HG03135 (cell line): Measurements from ENCODE around the gene TIPARP.
"Not testable (repeated sequence)": the region's sequence is repeated elsewhere in the genome, so short reads cannot be mapped to it uniquely, and the experiment has no call there.

ENCODE experiments used
- ATAC-seq: cut with Tn5 transposase; IDR thresholded peaks from one replicate; pipeline ENCODE4 v1.9.1; 2021; ENCODE audit warnings: mild to moderate bottlenecking, moderate library complexity; ENCODE audit not compliant: unreplicated experiment

Gene TIPARP

DNA sequence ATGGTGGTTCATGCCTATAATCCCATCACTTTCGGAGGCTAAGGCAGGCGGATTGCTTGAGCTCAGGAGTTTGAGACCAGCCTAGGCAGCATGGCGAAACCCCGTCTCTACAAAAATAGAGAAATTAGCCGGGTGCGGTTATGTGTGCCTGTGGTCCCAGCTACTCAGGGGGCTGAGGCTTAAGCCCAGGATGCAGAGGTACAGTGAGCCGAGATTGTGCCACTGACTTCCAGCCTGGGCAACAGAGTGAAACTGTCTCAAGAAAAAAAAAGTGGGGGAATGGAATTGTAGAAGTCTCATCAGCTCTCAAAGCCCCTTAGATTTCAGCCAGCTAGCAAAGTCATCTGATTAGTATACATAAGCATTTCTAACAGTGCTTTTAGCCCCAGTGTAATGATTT, 33.2 kb downstream of the TIPARP start:
- no peak for ATAC-seq

- ATAC-seq, result no peak
Observed at GRCh38 chr3:156710429-156710828, 36.0 kb downstream of the TIPARP start.

GRCh38 chr3:156711113-156711512, 36.7 kb downstream of the TIPARP start:
- ATAC-seq, result no peak

DNA sequence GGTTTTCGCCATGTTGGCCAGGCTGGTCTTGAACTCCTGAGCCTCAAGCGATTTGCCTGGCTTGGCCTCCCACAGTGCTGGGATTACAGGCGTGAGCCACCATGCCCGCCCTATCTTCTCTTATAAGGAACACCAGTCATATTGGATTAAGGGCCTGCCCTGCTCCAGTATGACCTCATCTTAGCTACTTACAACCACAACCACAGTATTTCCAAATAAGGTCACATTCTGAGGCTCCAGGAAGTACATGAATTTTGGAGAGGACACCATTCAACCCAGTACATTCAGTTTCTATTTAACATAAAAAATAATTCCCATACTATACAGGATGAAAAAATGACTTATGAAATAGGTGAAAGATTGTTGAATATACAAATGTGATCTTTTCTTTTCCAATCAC, 37.6 kb downstream of the TIPARP start:
- ATAC-seq, result peak; percentile 74

- ATAC-seq, result no peak
Observed at GRCh38 chr3:156716105-156716862, 41.9 kb downstream of the TIPARP start.

- no peak for ATAC-seq
Observed at GRCh38 chr3:156718622-156719306, 44.4 kb downstream of the TIPARP start.

DNA sequence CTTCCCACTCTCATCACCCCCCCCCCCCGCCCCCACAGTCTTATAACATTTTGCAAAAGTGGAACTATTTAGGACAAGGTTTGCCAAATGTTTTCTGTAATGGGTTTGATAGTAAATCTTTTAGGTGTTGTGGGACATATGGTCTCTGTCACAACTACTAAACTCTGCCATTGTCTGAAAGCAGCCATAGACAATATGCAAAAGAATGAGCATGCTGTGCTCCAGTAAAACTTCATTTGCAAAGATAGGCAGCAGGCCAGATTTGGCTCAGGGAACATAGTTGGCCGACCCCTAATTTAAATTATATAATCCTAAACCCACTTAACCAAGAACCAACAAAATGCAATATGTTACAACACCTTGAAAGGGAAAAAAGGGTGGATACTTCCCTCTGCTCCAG, 46.4 kb downstream of the TIPARP start:
- ATAC-seq, result no peak

- no peak for ATAC-seq
Observed at GRCh38 chr3:156721687-156722618, 47.6 kb downstream of the TIPARP start.

- ATAC-seq, result no peak
Observed at GRCh38 chr3:156723182-156723619, 48.8 kb downstream of the TIPARP start.

GRCh38 chr3:156725682-156726081, 51.3 kb downstream of the TIPARP start:
- no peak for ATAC-seq

- no peak for ATAC-seq
Observed at GRCh38 chr3:156726456-156726855, 52.1 kb downstream of the TIPARP start.

DNA sequence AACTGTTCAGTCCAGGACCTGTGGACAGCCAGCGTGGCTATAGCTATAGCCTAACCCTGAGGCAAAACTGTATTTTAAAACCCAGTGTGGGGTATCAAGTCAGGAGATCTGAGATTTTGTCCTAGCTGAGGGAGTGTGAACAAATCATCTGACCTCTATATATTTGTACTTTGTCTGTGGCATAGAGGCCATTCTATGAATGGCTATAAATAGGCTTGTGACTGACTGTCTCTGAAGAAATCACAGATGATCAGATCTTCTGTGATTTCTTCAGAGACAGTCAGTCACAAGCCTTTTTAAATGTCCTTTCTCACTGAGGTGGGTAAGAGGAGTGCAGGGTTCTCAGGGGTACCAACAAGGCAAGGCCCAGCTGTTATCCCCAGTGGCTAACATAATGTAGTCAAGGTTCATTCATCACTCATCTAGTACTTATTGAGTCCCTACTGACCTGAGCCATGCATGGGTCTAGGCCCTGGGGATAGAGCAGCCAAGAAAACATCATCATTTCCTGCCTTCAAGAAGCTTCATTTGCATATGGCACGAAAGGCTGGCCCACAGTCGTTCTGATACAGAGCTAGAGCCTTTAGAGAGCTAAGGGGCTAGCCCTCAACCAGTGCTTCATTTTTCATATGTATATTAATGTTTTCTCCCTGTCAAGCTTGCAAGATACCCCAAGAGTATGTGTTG, 53.3 kb downstream of the TIPARP start:
- peak; percentile 93 for ATAC-seq

DNA sequence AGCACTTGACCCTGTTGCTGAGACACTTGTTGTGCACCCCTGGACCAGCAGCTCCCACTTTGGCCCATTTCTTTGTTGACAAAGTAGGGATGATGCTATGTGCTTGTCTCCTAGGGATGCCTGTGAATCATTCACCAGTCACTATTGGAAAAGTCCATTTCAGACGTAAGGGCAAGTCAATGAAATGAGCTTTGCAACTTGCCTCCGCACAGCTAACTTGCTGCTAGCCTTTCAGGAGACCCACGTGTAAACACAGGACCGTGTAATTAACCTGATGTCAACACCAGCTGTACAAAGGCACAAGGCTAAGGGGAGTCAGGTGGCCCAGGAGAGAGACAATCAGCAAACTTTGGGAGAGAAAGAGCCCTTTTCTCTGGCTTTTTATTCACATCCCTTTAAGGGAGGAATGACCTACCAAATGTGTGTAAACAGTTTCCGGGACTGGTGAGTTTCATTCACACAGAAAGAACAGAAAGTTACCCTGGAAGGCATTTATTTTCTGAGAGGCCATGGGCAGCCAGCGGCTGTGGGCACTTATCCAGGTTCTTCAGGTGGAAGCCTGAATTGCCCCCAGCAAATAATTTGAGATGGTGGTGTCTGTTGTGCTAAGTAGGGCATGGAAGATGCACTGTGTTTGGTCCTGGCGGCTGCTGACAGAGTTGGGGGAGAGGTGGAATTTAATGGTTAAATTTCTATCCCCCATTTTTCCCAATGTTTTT, 54.0 kb downstream of the TIPARP start:
- ATAC-seq, result no peak

- no peak for ATAC-seq
Observed at GRCh38 chr3:156729460-156730179, 55.2 kb downstream of the TIPARP start.

GRCh38 chr3:156731813-156732212, 57.4 kb downstream of the TIPARP start:
- no peak for ATAC-seq

DNA sequence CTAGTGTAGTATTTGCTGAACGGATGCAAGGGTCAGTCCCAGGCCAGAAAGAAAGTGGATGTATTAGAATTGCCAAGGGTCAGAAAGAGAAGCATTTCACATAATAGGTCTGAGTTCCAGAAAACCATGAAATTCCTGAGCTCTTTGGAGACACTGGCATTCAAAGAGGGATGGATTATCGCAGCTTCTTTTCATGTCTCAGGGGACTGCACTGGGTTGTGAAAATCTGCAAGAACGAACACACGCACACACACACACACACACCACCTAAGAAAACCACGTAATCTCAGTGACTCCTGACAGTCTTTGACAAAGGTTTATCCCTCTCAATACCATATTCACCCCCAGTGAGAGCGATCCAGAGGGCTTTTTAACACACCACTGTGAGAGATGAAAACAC, 57.9 kb downstream of the TIPARP start:
- ATAC-seq, result no peak

GRCh38 chr3:156732715-156733421, 58.5 kb downstream of the TIPARP start:
- no peak for ATAC-seq

GRCh38 chr3:156734661-156735060, 60.3 kb downstream of the TIPARP start:
- not testable (repeated sequence) for ATAC-seq

DNA sequence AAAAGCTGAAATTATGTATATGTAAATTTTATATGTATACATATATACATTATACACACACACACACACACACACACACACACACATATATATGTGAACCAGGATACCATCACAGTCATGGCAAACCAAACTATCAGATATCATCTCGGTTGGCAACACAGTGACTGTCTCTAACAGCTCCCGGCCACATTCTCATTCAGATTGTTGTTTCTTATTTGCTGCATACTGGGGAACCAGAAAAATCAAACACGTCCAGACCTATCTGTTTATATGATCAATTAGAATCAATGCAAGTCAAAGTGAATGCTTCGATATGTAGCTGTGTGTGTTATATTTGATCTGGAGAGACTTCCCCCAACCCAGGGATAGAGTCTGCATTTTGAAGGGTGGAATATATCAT, 61.1 kb downstream of the TIPARP start:
- ATAC-seq, result no peak
